PFSK-1 (cell line): ENCODE measurements around the gene SNAPC3.

Experiments
- POLR2AphosphoS5 ChIP-seq: IDR thresholded peaks from 2 replicates; pipeline ENCODE4 v1.6.1; 2012; ENCODE audit warnings: low read depth, mild to moderate bottlenecking, control low read depth, low read length, moderate library complexity
- SIN3A ChIP-seq: IDR thresholded peaks from 2 replicates; pipeline ENCODE4 v1.6.1; 2012; ENCODE audit warnings: mild to moderate bottlenecking, low read length, moderate library complexity, borderline replicate concordance; ENCODE audit not compliant: insufficient read depth
- TF ChIP-seq, protein P1 (sequence below), 2 experiments: IDR thresholded peaks; 2 replicates each; pipeline versions ENCODE4 v1.6.1 to v1.8.0; 2011 to 2012; ENCODE audit warnings: low read depth in 2 of 2, low read length in 2 of 2, control low read depth in 1 of 2, inconsistent platforms in 1 of 2, mild to moderate bottlenecking in 1 of 2, moderate library complexity in 1 of 2; ENCODE audit not compliant: insufficient read depth in 1 of 2

DNA sequence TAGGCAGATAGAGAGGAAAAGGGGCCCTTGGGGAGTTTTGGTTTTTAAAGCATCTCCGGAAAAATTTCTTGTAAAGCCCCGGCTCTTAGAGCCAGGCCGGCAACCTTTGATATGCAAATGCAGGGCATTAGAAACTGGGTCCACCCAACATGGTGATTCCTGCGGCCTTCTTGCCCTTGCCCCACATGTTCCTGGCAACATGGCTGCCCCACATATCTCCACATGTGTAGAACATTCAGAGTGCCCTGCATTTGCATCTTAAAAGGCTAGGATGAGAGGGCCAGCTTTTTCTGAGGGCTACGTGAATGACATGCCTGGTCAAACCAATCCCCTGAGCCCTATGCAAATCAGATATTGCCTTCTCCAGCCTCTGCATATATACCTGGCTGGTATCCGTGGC lies 5.0 kb upstream of the SNAPC3 start:
- TF ChIP-seq POLR2AphosphoS5: no peak
- TF ChIP-seq, protein P1, sequence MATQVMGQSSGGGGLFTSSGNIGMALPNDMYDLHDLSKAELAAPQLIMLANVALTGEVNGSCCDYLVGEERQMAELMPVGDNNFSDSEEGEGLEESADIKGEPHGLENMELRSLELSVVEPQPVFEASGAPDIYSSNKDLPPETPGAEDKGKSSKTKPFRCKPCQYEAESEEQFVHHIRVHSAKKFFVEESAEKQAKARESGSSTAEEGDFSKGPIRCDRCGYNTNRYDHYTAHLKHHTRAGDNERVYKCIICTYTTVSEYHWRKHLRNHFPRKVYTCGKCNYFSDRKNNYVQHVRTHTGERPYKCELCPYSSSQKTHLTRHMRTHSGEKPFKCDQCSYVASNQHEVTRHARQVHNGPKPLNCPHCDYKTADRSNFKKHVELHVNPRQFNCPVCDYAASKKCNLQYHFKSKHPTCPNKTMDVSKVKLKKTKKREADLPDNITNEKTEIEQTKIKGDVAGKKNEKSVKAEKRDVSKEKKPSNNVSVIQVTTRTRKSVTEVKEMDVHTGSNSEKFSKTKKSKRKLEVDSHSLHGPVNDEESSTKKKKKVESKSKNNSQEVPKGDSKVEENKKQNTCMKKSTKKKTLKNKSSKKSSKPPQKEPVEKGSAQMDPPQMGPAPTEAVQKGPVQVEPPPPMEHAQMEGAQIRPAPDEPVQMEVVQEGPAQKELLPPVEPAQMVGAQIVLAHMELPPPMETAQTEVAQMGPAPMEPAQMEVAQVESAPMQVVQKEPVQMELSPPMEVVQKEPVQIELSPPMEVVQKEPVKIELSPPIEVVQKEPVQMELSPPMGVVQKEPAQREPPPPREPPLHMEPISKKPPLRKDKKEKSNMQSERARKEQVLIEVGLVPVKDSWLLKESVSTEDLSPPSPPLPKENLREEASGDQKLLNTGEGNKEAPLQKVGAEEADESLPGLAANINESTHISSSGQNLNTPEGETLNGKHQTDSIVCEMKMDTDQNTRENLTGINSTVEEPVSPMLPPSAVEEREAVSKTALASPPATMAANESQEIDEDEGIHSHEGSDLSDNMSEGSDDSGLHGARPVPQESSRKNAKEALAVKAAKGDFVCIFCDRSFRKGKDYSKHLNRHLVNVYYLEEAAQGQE (IDR thresholded peaks at IDR 0.05; ENCODE audit: insufficient read depth in 1 of 2, low read depth in 2 of 2, low read length in 2 of 2): no peak
- no peak for TF ChIP-seq SIN3A
